Caco-2 (cell line): Measurements from ENCODE around the gene ELFN1. TPM values are rescaled to one million over a fixed set of nuclear protein-coding genes. Genes with fewer than 3 reads are reported as not detected.

Experiments
- BruUV-seq: library from RNA; stranded (reverse); fragments of 400-500 nt; replicated peaks from 2 replicates; lab custom pipeline; 2021; lab: Mats Ljungman, UMichigan
- CTCF ChIA-PET: fragments of 300-600 bp; sonication (Branson Sonifier 250); formaldehyde crosslinking; loops from one replicate; lab custom pipeline; 2022; ENCODE audit warnings: antibody characterized with exemption; lab: Charles Lee
- POLR2A ChIA-PET: fragments of 300-600 bp; sonication (Branson Sonifier 250); formaldehyde crosslinking; loops from one replicate; lab custom pipeline; 2022; ENCODE audit warnings: antibody characterized with exemption; lab: Charles Lee
- DNase-seq, 2 experiments: peaks; one replicate each; pipeline versions ENCODE4 v3.0.0 to v3.0.0-alpha.2; 2020 to 2022
- H3K27me3 ChIP-seq: replicated peaks from 2 replicates; pipeline ENCODE4 v1.6.0; 2011; ENCODE audit warnings: low read length; ENCODE audit not compliant: control insufficient read depth, insufficient read depth
- H3K36me3 ChIP-seq: 2 replicates; pipeline ENCODE4 v1.5.1; 2011; ENCODE audit warnings: low read length; ENCODE audit not compliant: control insufficient read depth, insufficient read depth
- H3K4me1 ChIP-seq: fragments of 250-450 bp; sonication (Bioruptor Pico); 2 replicates; pipeline ENCODE4 v1.5.1; 2020; ENCODE audit warnings: mild to moderate bottlenecking
- H3K4me3 ChIP-seq: 2 replicates; pipeline ENCODE4 v1.5.1; 2011; ENCODE audit warnings: low read depth, mild to moderate bottlenecking, control low read depth, low read length
- H3K9me3 ChIP-seq: fragments of 250-450 bp; sonication (Bioruptor Pico); 2 replicates; pipeline ENCODE4 v1.5.1; 2020; ENCODE audit warnings: mild to moderate bottlenecking, moderate library complexity
- H3K27ac Mint-ChIP-seq: one replicate; pipeline ENCODE4 v1.8.0; 2022; ENCODE audit warnings: mixed read lengths; ENCODE audit not compliant: unreplicated experiment
- H3K27me3 Mint-ChIP-seq: one replicate; pipeline ENCODE4 v1.8.0; 2022; ENCODE audit warnings: mixed read lengths; ENCODE audit not compliant: insufficient read depth, unreplicated experiment
- H3K36me3 Mint-ChIP-seq: one replicate; pipeline ENCODE4 v1.8.0; 2022; ENCODE audit warnings: mild to moderate bottlenecking, mixed read lengths; ENCODE audit not compliant: insufficient read depth, unreplicated experiment
- H3K4me1 Mint-ChIP-seq: one replicate; pipeline ENCODE4 v1.8.0; 2022; ENCODE audit warnings: low read depth, mixed read lengths; ENCODE audit not compliant: unreplicated experiment
- H3K4me3 Mint-ChIP-seq: one replicate; pipeline ENCODE4 v1.8.0; 2022; ENCODE audit warnings: mild to moderate bottlenecking, moderate library complexity, mixed read lengths; ENCODE audit not compliant: unreplicated experiment
- H3K9me3 Mint-ChIP-seq: one replicate; pipeline ENCODE4 v1.8.0; 2022; ENCODE audit warnings: mixed read lengths; ENCODE audit not compliant: unreplicated experiment
- CTCF ChIP-seq, 2 experiments: fragments of 200-600 bp in 1 of 2; IDR thresholded peaks; 1 replicate in 1 of 2; 2 replicates in 1 of 2; pipeline versions ENCODE4 v1.5.1 to v1.8.0; 2011 to 2022; ENCODE audit warnings: antibody characterized with exemption in 1 of 2, control low read depth in 1 of 2, inconsistent platforms in 1 of 2, low read depth in 1 of 2, low read length in 1 of 2, mild to moderate bottlenecking in 1 of 2, moderate library complexity in 1 of 2; ENCODE audit not compliant: insufficient read depth in 1 of 2, severe bottlenecking in 1 of 2, unreplicated experiment in 1 of 2
- intact Hi-C: fragments of 100-400 bp; cut with micrococcal nuclease; formaldehyde crosslinking; loops from one replicate; pipeline ENCODE4 v1.10.0; 2022; ENCODE audit not compliant: unreplicated experiment
- total RNA-seq: library from RNA; stranded (reverse); gene quantifications from 2 replicates; pipeline ENCODE4 v1.2.3, GENCODE V29; 2022

The ELFN1 gene
- total RNA-seq, 1 experiment from 2014 or later = 2.3 TPM

GRCh38 chr7:1715671-1716074 lies 45.6 kb downstream of the ELFN1 start:
- Histone ChIP-seq H3K4me3 (no peak overlapping the region), H3K9me3 (no peaks in the 10 kb centered on the region), H3K36me3 (no peaks in the 10 kb centered on the region), H3K4me1 (peaks cover 17% of the 10 kb centered on the region), H3K27me3 (no peaks in the 10 kb centered on the region)
- Mint-ChIP-seq H3K36me3 (peaks cover 1% of the 10 kb centered on the region), H3K27ac (no peak overlapping the region), H3K27me3 (peaks cover 3% of the 10 kb centered on the region), H3K4me3 (no peak overlapping the region), H3K9me3 (no peaks in the 10 kb centered on the region), H3K4me1 (peaks cover 7% of the 10 kb centered on the region)
- no TSS peak for BruUV-seq
- no peak for DNase-seq
- no peak for TF ChIP-seq CTCF (IDR thresholded peaks at IDR 0.05; ENCODE audit: insufficient read depth in 1 of 2, low read depth in 1 of 2, low read length in 1 of 2, severe bottlenecking in 1 of 2, unreplicated experiment in 1 of 2)
- intact Hi-C loops = no loop called here
- POLR2A ChIA-PET = no interaction called here
- CTCF ChIA-PET = no interaction called here

GRCh38 chr7:1716263-1717094 lies 46.4 kb downstream of the ELFN1 start:
- Histone ChIP-seq H3K27me3 (no peaks in the 10 kb centered on the region), H3K4me3 (no peak overlapping the region), H3K9me3 (no peaks in the 10 kb centered on the region), H3K4me1 (peaks cover 17% of the 10 kb centered on the region), H3K36me3 (no peaks in the 10 kb centered on the region)
- Mint-ChIP-seq H3K9me3 (no peaks in the 10 kb centered on the region), H3K36me3 (no peaks in the 10 kb centered on the region), H3K27ac (no peak overlapping the region), H3K27me3 (no peaks in the 10 kb centered on the region), H3K4me3 (no peak overlapping the region), H3K4me1 (peaks cover 7% of the 10 kb centered on the region)
- TF ChIP-seq CTCF (IDR thresholded peaks at IDR 0.05; ENCODE audit: insufficient read depth in 1 of 2, low read depth in 1 of 2, low read length in 1 of 2, severe bottlenecking in 1 of 2, unreplicated experiment in 1 of 2) = no peak
- BruUV-seq = no TSS peak
- CTCF ChIA-PET = no interaction called here
- peak; percentile 24 to 60 for DNase-seq
- POLR2A ChIA-PET = interaction anchor here (0.6 kb wide), 1 partner anchor 12 kb away, joined by 9 read pairs; no protein-coding TSS in a partner anchor
- intact Hi-C loops = no loop called here

GRCh38 chr7:1717095-1717483 lies 47.0 kb downstream of the ELFN1 start:
- no peak for DNase-seq
- Mint-ChIP-seq H3K27me3 (no peaks in the 10 kb centered on the region), H3K27ac (no peak overlapping the region), H3K36me3 (no peaks in the 10 kb centered on the region), H3K9me3 (no peaks in the 10 kb centered on the region), H3K4me1 (peaks cover 7% of the 10 kb centered on the region), H3K4me3 (no peak overlapping the region)
- CTCF ChIA-PET = no interaction called here
- TF ChIP-seq CTCF (IDR thresholded peaks at IDR 0.05; ENCODE audit: insufficient read depth in 1 of 2, low read depth in 1 of 2, low read length in 1 of 2, severe bottlenecking in 1 of 2, unreplicated experiment in 1 of 2) = no peak
- Histone ChIP-seq H3K4me3 (no peak overlapping the region), H3K4me1 (peaks cover 17% of the 10 kb centered on the region), H3K36me3 (no peaks in the 10 kb centered on the region), H3K27me3 (no peaks in the 10 kb centered on the region), H3K9me3 (no peaks in the 10 kb centered on the region)
- no TSS peak for BruUV-seq
- POLR2A ChIA-PET = no interaction called here
- intact Hi-C loops = no loop called here
